HEK293T (cell line): Measurements from ENCODE around the gene FTCD.

Experiments used
- ARNT ChIP-seq: fragments of 450-650 bp; IDR thresholded peaks from 2 replicates; pipeline ENCODE4 v1.6.1; 2017; ENCODE audit warnings: mild to moderate bottlenecking
- BHLHE40 ChIP-seq: fragments of 450-650 bp; IDR thresholded peaks from 2 replicates; pipeline ENCODE4 v1.6.1; 2016; ENCODE audit warnings: mild to moderate bottlenecking, moderate library complexity, borderline replicate concordance
- ELF4 ChIP-seq: fragments of 450-650 bp; IDR thresholded peaks from 2 replicates; pipeline ENCODE4 v1.6.1; 2017; ENCODE audit warnings: antibody characterized with exemption
- FOXA1 ChIP-seq: fragments of 450-650 bp; IDR thresholded peaks from 2 replicates; pipeline ENCODE4 v1.6.1; 2016; ENCODE audit warnings: mild to moderate bottlenecking
- FOXK2 ChIP-seq: fragments of 450-650 bp; IDR thresholded peaks from 2 replicates; pipeline ENCODE4 v1.6.1; 2016; ENCODE audit warnings: mild to moderate bottlenecking
- FOXM1 ChIP-seq: fragments of 450-650 bp; IDR thresholded peaks from 2 replicates; pipeline ENCODE4 v1.6.1; 2017; ENCODE audit warnings: mild to moderate bottlenecking, borderline replicate concordance
- HDGF ChIP-seq: fragments of 450-650 bp; IDR thresholded peaks from 2 replicates; pipeline ENCODE4 v1.6.1; 2017; ENCODE audit warnings: antibody characterized with exemption, borderline replicate concordance
- L3MBTL2 ChIP-seq: fragments of 450-650 bp; conservative IDR thresholded peaks from 2 replicates; pipeline ENCODE4 v1.6.1; 2016; ENCODE audit warnings: mild to moderate bottlenecking
- NFRKB ChIP-seq: fragments of 450-650 bp; IDR thresholded peaks from 2 replicates; pipeline ENCODE4 v1.6.1; 2016; ENCODE audit warnings: mild to moderate bottlenecking, moderate library complexity
- SP1 ChIP-seq: fragments of 450-650 bp; IDR thresholded peaks from 2 replicates; pipeline ENCODE4 v1.6.1; 2017
- SUZ12 ChIP-seq: fragments of 450-650 bp; IDR thresholded peaks from 2 replicates; pipeline ENCODE4 v1.6.1; 2016; ENCODE audit warnings: mild to moderate bottlenecking
- TARDBP ChIP-seq: fragments of 450-650 bp; IDR thresholded peaks from 2 replicates; pipeline ENCODE4 v1.6.1; 2016
- ZNF384 ChIP-seq: fragments of 450-650 bp; IDR thresholded peaks from 2 replicates; pipeline ENCODE4 v1.6.1; 2016
- TF ChIP-seq, protein P1 (sequence below): fragments of 450-650 bp; IDR thresholded peaks from 2 replicates; pipeline ENCODE4 v1.6.1; 2016

DNA sequence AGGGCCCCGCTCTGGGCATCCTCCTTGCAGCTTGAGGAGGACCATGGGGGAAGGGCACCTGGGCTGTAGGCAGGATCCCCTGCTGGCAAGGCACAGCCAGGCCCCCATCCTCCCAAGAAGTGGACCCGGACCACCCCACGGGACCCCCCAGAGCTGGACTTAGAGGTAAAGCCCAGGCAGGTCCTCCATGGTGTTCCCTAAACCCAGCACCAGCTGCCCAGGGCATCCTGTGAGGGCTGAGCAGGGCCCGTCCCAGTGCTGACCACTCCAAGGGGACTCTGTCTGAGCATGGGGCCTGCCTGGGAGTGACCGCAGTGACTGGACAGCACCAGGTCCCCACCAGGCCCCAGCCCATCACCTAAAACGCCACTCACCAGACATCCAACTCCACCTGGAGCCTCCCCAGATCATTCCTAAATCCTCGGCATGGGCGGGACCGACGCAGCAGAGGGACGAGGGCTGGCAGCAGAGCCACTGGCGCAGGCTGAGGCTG lies 36.2 kb downstream of the FTCD start:
- TF ChIP-seq TARDBP (no peak), BHLHE40 (no peak), FOXM1 (no peak), L3MBTL2 (no peak), FOXA1 (no peak), HDGF (no peak), ZNF384 (no peak), NFRKB (no peak), SUZ12 (no peak), SP1 (no peak), FOXK2 (no peak), ELF4 (no peak), ARNT (no peak)
- TF ChIP-seq, protein P1, sequence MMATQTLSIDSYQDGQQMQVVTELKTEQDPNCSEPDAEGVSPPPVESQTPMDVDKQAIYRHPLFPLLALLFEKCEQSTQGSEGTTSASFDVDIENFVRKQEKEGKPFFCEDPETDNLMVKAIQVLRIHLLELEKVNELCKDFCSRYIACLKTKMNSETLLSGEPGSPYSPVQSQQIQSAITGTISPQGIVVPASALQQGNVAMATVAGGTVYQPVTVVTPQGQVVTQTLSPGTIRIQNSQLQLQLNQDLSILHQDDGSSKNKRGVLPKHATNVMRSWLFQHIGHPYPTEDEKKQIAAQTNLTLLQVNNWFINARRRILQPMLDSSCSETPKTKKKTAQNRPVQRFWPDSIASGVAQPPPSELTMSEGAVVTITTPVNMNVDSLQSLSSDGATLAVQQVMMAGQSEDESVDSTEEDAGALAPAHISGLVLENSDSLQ, result no peak
